ENCODE results near the gene TIMP1.

- no peak for TF ChIP-seq ZNF232 (CRISPR knock-in tag; IDR thresholded peaks at IDR 0.05)
- TF ChIP-seq CTCF (IDR thresholded peaks at IDR 0.05) = no peak
- no peak for TF ChIP-seq USF2 (CRISPR knock-in tag; IDR thresholded peaks at IDR 0.05)
- TF ChIP-seq NR3C1 (CRISPR knock-in tag; conservative IDR thresholded peaks at IDR 0.05; ENCODE audit: low read depth) = no peak
- TF ChIP-seq ZMAT4 (CRISPR knock-in tag; IDR thresholded peaks at IDR 0.05) = no peak
- TF ChIP-seq GABPB1 (CRISPR knock-in tag; IDR thresholded peaks at IDR 0.05) = no peak
- TF ChIP-seq STAT6 (CRISPR knock-in tag; conservative IDR thresholded peaks at IDR 0.05; ENCODE audit: low read depth) = no peak
- no peak for TF ChIP-seq MAX (CRISPR knock-in tag; IDR thresholded peaks at IDR 0.05)
Measured at GRCh38 chrX:47632666-47633065, 50.4 kb downstream of the TIMP1 start.

All from WTC11 (cell line).